Colonic mucosa (tissue), 4 donors: Measurements from ENCODE around the gene ASMTL. TPM values are rescaled to one million over a fixed set of nuclear protein-coding genes. Genes with fewer than 3 reads are reported as not detected.

Source experiments
- DNase-seq: peaks from one replicate; pipeline ENCODE4 v3.0.0-alpha.2; 2020
- H3K27ac ChIP-seq: fragments of 200-600 bp; one replicate; pipeline ENCODE4 v1.8.0; 2021
- H3K27me3 ChIP-seq: fragments of 200-600 bp; one replicate; pipeline ENCODE4 v1.8.0; 2021
- H3K36me3 ChIP-seq: fragments of 200-600 bp; one replicate; pipeline ENCODE4 v1.8.0; 2021
- H3K4me1 ChIP-seq: fragments of 200-600 bp; one replicate; pipeline ENCODE4 v1.8.0; 2021; ENCODE audit warnings: mild to moderate bottlenecking
- H3K4me3 ChIP-seq: fragments of 200-600 bp; one replicate; pipeline ENCODE4 v1.8.0; 2021
- H3K9ac ChIP-seq, 2 donors: one replicate each; pipeline ENCODE4 v1.7.0; 2013; ENCODE audit warnings: control low read depth in 2 of 2, low read depth in 2 of 2, low read length in 2 of 2
- H3K9me3 ChIP-seq: fragments of 200-600 bp; one replicate; pipeline ENCODE4 v1.8.0; 2021
- intact Hi-C: fragments of 100-400 bp; cut with DNase I; formaldehyde crosslinking; loops from one replicate; pipeline ENCODE4 v1.14.1; 2022
- total RNA-seq, 2 donors: library from RNA; stranded (reverse); fragmentation: NEBNext Ultra II Directional in 1 of 2; extraction: Animal tissue kit (Norgen Biotek cat#: 25700) in 1 of 2; gene quantifications; one replicate each; pipeline ENCODE4 v1.2.1, GENCODE V29; 2021
- TF ChIP-seq, protein P1 (sequence below): fragments of 200-600 bp; IDR thresholded peaks from one replicate; pipeline ENCODE4 v1.8.0; 2022; ENCODE audit warnings: antibody characterized with exemption, mild to moderate bottlenecking
- donor health status: healthy.
- donor health status: DM: no; HTN: no; CAD: no.
- donor health status: DM: no; HTN: no; CAD: no.

The ASMTL gene
- total RNA-seq, 2 donors from 2014 or later: 17.4 to 21.6 TPM

DNA sequence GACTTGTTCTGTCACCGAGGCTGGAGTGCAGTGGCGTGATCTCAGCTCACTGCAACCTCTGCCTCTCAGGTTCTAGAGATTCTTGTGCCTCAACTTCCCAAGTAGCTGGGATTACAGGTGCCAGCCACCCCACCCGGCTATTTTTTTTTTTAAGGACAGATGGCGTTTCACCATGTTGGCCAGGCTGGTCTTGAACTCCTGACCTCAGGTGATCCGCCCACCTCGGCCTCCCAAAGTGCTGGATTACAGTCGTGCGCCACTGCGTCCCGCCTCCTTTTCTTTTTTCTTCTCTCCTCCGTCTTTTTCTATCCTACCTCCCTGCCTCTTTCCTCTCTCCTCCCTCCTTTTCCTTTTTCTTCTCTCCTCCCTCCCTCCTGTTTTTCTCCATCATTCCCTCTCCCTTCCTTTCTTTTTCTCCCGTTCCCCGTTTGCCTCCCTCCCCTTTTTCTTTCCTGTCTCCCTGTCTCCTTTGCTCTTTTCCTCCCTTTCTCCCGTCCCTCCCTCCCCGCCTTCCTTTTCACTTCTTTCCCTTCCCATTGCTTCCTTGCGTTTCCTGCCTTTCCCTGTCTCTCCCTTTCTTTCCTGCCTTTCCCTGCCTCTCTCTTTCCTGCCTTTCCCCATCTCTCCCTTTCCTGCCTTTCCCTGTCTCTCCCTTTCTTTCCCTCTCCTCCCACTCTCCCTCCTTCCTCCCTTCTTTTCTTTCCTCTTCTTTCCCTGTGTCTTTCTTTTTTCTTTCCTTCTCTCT lies 58.7 kb downstream of the ASMTL start:
- TF ChIP-seq, protein P1, sequence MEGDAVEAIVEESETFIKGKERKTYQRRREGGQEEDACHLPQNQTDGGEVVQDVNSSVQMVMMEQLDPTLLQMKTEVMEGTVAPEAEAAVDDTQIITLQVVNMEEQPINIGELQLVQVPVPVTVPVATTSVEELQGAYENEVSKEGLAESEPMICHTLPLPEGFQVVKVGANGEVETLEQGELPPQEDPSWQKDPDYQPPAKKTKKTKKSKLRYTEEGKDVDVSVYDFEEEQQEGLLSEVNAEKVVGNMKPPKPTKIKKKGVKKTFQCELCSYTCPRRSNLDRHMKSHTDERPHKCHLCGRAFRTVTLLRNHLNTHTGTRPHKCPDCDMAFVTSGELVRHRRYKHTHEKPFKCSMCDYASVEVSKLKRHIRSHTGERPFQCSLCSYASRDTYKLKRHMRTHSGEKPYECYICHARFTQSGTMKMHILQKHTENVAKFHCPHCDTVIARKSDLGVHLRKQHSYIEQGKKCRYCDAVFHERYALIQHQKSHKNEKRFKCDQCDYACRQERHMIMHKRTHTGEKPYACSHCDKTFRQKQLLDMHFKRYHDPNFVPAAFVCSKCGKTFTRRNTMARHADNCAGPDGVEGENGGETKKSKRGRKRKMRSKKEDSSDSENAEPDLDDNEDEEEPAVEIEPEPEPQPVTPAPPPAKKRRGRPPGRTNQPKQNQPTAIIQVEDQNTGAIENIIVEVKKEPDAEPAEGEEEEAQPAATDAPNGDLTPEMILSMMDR: no peak
- no peak for DNase-seq
- Histone ChIP-seq H3K4me3 (no peak overlapping the region), H3K27me3 (no peaks in the 10 kb centered on the region), H3K4me1 (peaks cover 5% of the 10 kb centered on the region), H3K27ac (no peak overlapping the region), H3K9me3 (no peaks in the 10 kb centered on the region), H3K9ac (no peak overlapping the region), H3K36me3 (peaks cover 4% of the 10 kb centered on the region)
- intact Hi-C loops: loop anchor here (10.0 kb wide), 1 partner anchor 201 kb away; the partner anchor contains the start of gene AKAP17A

DNA sequence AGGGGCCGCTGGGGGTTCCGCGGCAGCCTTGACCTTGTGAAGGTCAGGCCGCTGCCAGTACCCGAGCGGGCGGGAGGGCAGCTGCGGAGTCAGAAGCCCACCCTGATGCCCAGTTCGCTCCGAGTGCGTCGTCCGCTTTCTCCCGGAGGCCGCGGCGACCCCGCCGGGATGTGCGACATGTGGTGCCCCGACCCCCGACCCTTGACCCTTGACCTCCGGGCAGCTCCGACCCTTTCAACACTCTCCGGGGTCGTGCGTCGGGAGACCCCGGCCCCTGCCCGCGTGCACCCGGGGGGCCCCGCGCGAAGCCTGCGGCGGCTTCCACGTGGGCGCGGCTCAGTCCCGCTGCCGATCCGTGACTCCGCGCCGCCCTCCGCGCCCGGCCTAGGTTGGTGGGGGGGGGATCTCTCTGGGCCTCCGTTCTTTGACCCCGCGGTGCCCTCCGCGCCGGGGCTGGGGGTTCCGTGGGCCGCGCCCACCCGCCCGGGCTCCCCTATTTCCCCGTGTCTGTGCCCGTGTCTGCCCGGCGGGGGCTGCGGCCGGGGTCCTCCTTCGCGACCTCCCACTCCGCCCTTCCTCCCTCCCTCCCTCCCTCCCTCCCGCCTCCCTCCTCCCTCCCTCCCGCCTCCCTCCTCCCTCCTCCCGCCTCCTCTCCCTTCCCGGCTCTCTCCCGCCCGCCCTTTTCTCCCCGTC lies 60.2 kb downstream of the ASMTL start:
- intact Hi-C loops: loop anchor here (10.0 kb wide), 1 partner anchor 202 kb away; the partner anchor contains the start of gene AKAP17A
- Histone ChIP-seq H3K27ac (peak overlapping the region; percentile 96), H3K4me1 (peaks cover 5% of the 10 kb centered on the region), H3K27me3 (no peaks in the 10 kb centered on the region), H3K4me3 (peak overlapping the region; percentile 93), H3K9me3 (no peaks in the 10 kb centered on the region), H3K36me3 (peaks cover 16% of the 10 kb centered on the region), H3K9ac (peak overlapping the region; percentile 85 to 99)
- TF ChIP-seq, protein P1: no peak
- DNase-seq: peak; percentile 79

DNA sequence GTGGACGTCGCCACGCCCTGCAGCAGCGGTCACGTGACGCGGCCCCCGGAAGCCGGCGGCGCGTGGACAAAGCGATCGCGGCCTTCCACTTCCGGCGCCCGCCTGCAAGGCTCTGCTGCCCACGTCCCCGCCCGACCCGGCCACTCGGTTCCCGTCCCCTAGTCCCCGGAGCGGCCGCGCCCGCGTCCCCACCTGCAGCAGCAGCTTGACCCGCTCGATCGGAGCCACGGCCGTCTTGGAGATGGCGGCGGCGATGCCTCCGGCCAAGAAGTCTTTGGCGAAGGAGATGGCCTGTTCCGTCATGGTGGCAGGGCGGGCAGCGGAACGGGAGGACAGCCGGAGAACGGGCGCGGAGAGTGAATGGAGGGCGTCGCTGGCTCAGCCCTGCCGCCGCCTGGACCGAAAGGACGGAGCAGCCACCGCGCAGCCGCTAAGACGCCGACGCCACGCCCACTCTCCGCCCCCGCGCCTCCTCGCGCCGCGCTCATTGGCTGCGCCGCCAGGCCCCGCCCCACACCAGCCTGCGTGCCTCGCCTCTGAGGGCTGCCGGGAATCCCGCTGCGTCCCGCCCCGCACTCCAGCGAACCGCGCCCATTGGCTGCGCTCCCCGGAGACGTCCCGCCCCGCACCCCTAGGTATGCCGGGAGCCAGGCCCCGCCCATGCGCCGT lies 60.9 kb downstream of the ASMTL start, which contains the start of gene SLC25A6:
Gene SLC25A6 (minus strand): TSS at position 407 of the 669 bp plus-strand sequence. CDS start 104 bp downstream, at position 303.
- Histone ChIP-seq H3K4me1 (peaks cover 5% of the 10 kb centered on the region), H3K9me3 (no peaks in the 10 kb centered on the region), H3K9ac (peak within 1 kb of the TSS; percentile 99), H3K36me3 (peaks cover 23% of the 10 kb centered on the region), H3K4me3 (peak within 1 kb of the TSS; percentile 93), H3K27me3 (no peaks in the 10 kb centered on the region), H3K27ac (peak within 1 kb of the TSS; percentile 96)
- peak; percentile 99 for DNase-seq
- TF ChIP-seq, protein P1: no peak
- intact Hi-C loops: loop anchor here (10.0 kb wide), 1 partner anchor 203 kb away; the partner anchor contains the start of gene AKAP17A

DNA sequence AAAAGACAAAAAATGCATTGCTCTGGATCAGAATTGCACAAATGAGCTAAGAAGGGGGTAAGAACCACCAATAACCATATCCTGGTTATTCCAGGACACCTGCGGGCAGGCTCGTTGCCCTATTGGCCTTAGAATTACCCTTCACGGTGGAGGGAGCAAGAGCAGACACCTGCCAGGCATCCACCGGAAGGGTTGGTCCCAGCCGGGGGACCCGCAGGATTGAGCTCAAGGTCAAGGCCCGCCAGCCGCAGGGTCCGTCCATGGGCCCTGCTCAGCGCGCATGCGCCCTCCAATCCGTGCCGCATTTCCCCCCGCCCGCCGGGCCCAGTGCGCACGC lies 61.4 kb downstream of the ASMTL start:
- intact Hi-C loops: loop anchor here (10.0 kb wide), 1 partner anchor 203 kb away; the partner anchor contains the start of gene AKAP17A
- TF ChIP-seq, protein P1: no peak
- Histone ChIP-seq H3K9ac (peak overlapping the region; percentile 70 to 99), H3K9me3 (no peaks in the 10 kb centered on the region), H3K4me1 (peaks cover 5% of the 10 kb centered on the region), H3K27ac (peak overlapping the region; percentile 96), H3K36me3 (peaks cover 23% of the 10 kb centered on the region), H3K27me3 (no peaks in the 10 kb centered on the region), H3K4me3 (peak overlapping the region; percentile 93)
- DNase-seq: peak; percentile 90
